Naive B cell (primary cell): Measurements from ENCODE around the gene SELENOH. TPM values are rescaled to one million over a fixed set of nuclear protein-coding genes. Genes with fewer than 3 reads are reported as not detected.

Source experiments
- ATAC-seq, 2 donors: fragments of 150-1000 bp; cut with Tn5 transposase; 2 replicates each; pipeline ENCODE4 v1.10.0; 2021; ENCODE audit warnings: low read depth in 2 of 2, mild to moderate bottlenecking in 2 of 2, moderate library complexity in 2 of 2
- DNase-seq: peaks from one replicate; pipeline ENCODE4 v3.0.0; 2022
- H3K27ac Mint-ChIP-seq, 6 donors: one replicate each; pipeline ENCODE4 v1.8.0; 2020 to 2022; ENCODE audit warnings: mild to moderate bottlenecking in 6 of 6, mixed read lengths in 6 of 6, moderate library complexity in 5 of 6, inconsistent platforms in 2 of 6
- H3K27me3 Mint-ChIP-seq, 3 donors: one replicate each; pipeline ENCODE4 v1.8.0; 2021 to 2022; ENCODE audit warnings: mixed read lengths in 3 of 3, mild to moderate bottlenecking in 1 of 3
- H3K36me3 Mint-ChIP-seq, 2 donors: one replicate each; pipeline ENCODE4 v1.8.0; 2020 to 2022; ENCODE audit warnings: mixed read lengths in 2 of 2, inconsistent platforms in 1 of 2, mild to moderate bottlenecking in 1 of 2
- H3K4me1 Mint-ChIP-seq, 3 donors: one replicate each; pipeline ENCODE4 v1.8.0; 2020 to 2022; ENCODE audit warnings: mixed read lengths in 3 of 3, inconsistent platforms in 1 of 3, mild to moderate bottlenecking in 1 of 3, moderate library complexity in 1 of 3
- H3K4me3 Mint-ChIP-seq, 8 donors: one replicate each; pipeline ENCODE4 v1.8.0; 2020 to 2022; ENCODE audit warnings: mild to moderate bottlenecking in 8 of 8, mixed read lengths in 8 of 8, moderate library complexity in 8 of 8, inconsistent platforms in 2 of 8
- H3K9me3 Mint-ChIP-seq, 7 donors: one replicate each; pipeline ENCODE4 v1.8.0; 2020 to 2022; ENCODE audit warnings: mixed read lengths in 7 of 7, mild to moderate bottlenecking in 5 of 7, inconsistent platforms in 2 of 7, moderate library complexity in 1 of 7
- polyA plus RNA-seq, 6 donors: library from polyadenylated mRNA; unstranded; fragments of 300-500 nt; fragmentation: Illumina TruSeq; gene quantifications; one replicate each; pipeline ENCODE4 v1.2.3, GENCODE V29; 2021; ENCODE audit warnings: low read depth in 6 of 6

Gene SELENOH
- polyA plus RNA-seq, 6 donors from 2014 or later: 299 to 401 (median 350) TPM

- ATAC-seq (peak; percentile 57 to 60), DNase-seq (peak; percentile 59)
- Mint-ChIP-seq H3K36me3 (peaks cover 7 to 17% of the 10 kb centered on the region in 2 donors), H3K27ac (peak overlapping the region; percentile 97 to 100 (median 98)), H3K27me3 (no peaks in the 10 kb centered on the region), H3K9me3 (no peaks in the 10 kb centered on the region), H3K4me1 (peaks cover 44 to 72% (median 51%) of the 10 kb centered on the region in 3 donors), H3K4me3 (peak overlapping the region; percentile 63 to 88 (median 82))
Observed at GRCh38 chr11:57792870-57793269, 51.6 kb downstream of the SELENOH start.

Other genes with a start within 250 kb of the SELENOH start
- gene SLC43A1, start 225.8 kb upstream of the SELENOH start, polyA plus RNA-seq: 10 to 100 TPM in 1 of 6 donors, 1 to 10 TPM in 5; 3.2 to 10.9 (median 4.6) TPM
- gene TIMM10, start 210.7 kb upstream of the SELENOH start, polyA plus RNA-seq: 100 to 1,000 TPM in 1 of 6 donors, 10 to 100 TPM in 5; 64.9 to 105 (median 79.9) TPM
- gene SMTNL1, start 203.9 kb upstream of the SELENOH start, polyA plus RNA-seq: under 1 TPM in 3 of 6 donors, not detected in 3; 0.18 to 0.40 (median 0.34) TPM
- gene UBE2L6, start 173.8 kb upstream of the SELENOH start, polyA plus RNA-seq: 100 to 1,000 TPM; 182 to 310 (median 219) TPM
- under 1 TPM in 1 of 6 donors, not detected in 5; 0.82 TPM for gene SERPING1, start 143.8 kb upstream of the SELENOH start, polyA plus RNA-seq
- not detected for gene YPEL4, start 91.6 kb upstream of the SELENOH start, polyA plus RNA-seq
- gene CLP1, start 83.7 kb upstream of the SELENOH start, polyA plus RNA-seq: 10 to 100 TPM; 15.1 to 62.2 (median 19.0) TPM
- gene ZDHHC5, start 73.4 kb upstream of the SELENOH start, polyA plus RNA-seq: 10 to 100 TPM in 5 of 6 donors, 1 to 10 TPM in 1; 6.1 to 39.2 (median 28.2) TPM
- 10 to 100 TPM; 17.6 to 24.3 (median 21.7) TPM for gene MED19, start 29.3 kb upstream of the SELENOH start, polyA plus RNA-seq
- gene TMX2, start 28.9 kb upstream of the SELENOH start, polyA plus RNA-seq: 10 to 100 TPM; 61.5 to 77.9 (median 72.3) TPM
- gene BTBD18, start 10.3 kb downstream of the SELENOH start, polyA plus RNA-seq: 1 to 10 TPM in 3 of 6 donors, under 1 TPM in 2, not detected in 1; 0.47 to 1.6 (median 1.4) TPM
- 1 to 10 TPM in 5 of 6 donors, under 1 TPM in 1; 0.28 to 9.5 (median 7.8) TPM for gene CTNND1, start 20.3 kb downstream of the SELENOH start, polyA plus RNA-seq